ENCODE measurements around the gene CDH4. TPM values are rescaled to one million over a fixed set of nuclear protein-coding genes. Genes with fewer than 3 reads are reported as not detected.
"Not testable (repeated sequence)": the region's sequence is repeated elsewhere in the genome, so short reads cannot be mapped to it uniquely, and the experiment has no call there.

CDH4 gene
- total RNA-seq, 3 donors from 2014 or later (not counting 1 experiment from before 2014, with no cell fraction given): 0.18 TPM; not detected in 2

- WGBS (ENCODE audit: insufficient coverage): 92% methylated on average over 6 of the region's 6 CpGs
- no peak for ATAC-seq
- no peak overlapping the region for H3K4me3 ChIP-seq (ENCODE audit: low read length)
- DNase-seq: no peak
- H3K27me3 Mint-ChIP-seq (ENCODE audit: low read depth in 2 of 2): peaks cover 0 to 14% of the 10 kb centered on the region in 2 donors
- no peaks in the 10 kb centered on the region for H3K36me3 Mint-ChIP-seq
- H3K9me3 Mint-ChIP-seq: no peaks in the 10 kb centered on the region
- H3K4me1 Mint-ChIP-seq: no peaks in the 10 kb centered on the region
- no peak overlapping the region for H3K27ac Mint-ChIP-seq
- no peaks in the 10 kb centered on the region for H3K9me3 ChIP-seq (ENCODE audit: control insufficient read depth, insufficient read depth, low read length)
- H3K4me3 Mint-ChIP-seq: no peak overlapping the region
- no peak overlapping the region for H3K27ac ChIP-seq (ENCODE audit: low read length)
- no peaks in the 10 kb centered on the region for H3K27me3 ChIP-seq (ENCODE audit: control insufficient read depth, insufficient read depth, low read length)
- no peaks in the 10 kb centered on the region for H3K4me1 ChIP-seq (ENCODE audit: control insufficient read depth, insufficient read depth, low read length)
- intact Hi-C loops (cut with micrococcal nuclease): no loop called here
- H3K36me3 ChIP-seq (ENCODE audit: control insufficient read depth, insufficient read depth, low read length): no peaks in the 10 kb centered on the region
- TF ChIP-seq CTCF (IDR thresholded peaks at IDR 0.05): no peak
These were observed 15.2 kb downstream of the CDH4 start for GRCh38 chr20:61267241-61267640.

GRCh38 chr20:61268024-61268423 is 16.0 kb downstream of the CDH4 start:
- no peak overlapping the region for H3K27ac Mint-ChIP-seq
- no peaks in the 10 kb centered on the region for H3K36me3 Mint-ChIP-seq
- H3K4me3 ChIP-seq (ENCODE audit: low read length): no peak overlapping the region
- H3K9me3 Mint-ChIP-seq: no peaks in the 10 kb centered on the region
- H3K36me3 ChIP-seq (ENCODE audit: control insufficient read depth, insufficient read depth, low read length): no peaks in the 10 kb centered on the region
- intact Hi-C loops (cut with micrococcal nuclease): no loop called here
- H3K27me3 ChIP-seq (ENCODE audit: control insufficient read depth, insufficient read depth, low read length): no peaks in the 10 kb centered on the region
- H3K4me1 ChIP-seq (ENCODE audit: control insufficient read depth, insufficient read depth, low read length): no peaks in the 10 kb centered on the region
- H3K27me3 Mint-ChIP-seq (ENCODE audit: low read depth in 2 of 2): peaks cover 0 to 14% of the 10 kb centered on the region in 2 donors
- DNase-seq: no peak
- H3K4me3 Mint-ChIP-seq: no peak overlapping the region
- H3K27ac ChIP-seq (ENCODE audit: low read length): no peak overlapping the region
- WGBS (ENCODE audit: insufficient coverage): 75% methylated on average over 10 of the region's 10 CpGs
- no peak for ATAC-seq
- H3K9me3 ChIP-seq (ENCODE audit: control insufficient read depth, insufficient read depth, low read length): no peaks in the 10 kb centered on the region
- no peak for TF ChIP-seq CTCF (IDR thresholded peaks at IDR 0.05)
- H3K4me1 Mint-ChIP-seq: no peaks in the 10 kb centered on the region

DNA sequence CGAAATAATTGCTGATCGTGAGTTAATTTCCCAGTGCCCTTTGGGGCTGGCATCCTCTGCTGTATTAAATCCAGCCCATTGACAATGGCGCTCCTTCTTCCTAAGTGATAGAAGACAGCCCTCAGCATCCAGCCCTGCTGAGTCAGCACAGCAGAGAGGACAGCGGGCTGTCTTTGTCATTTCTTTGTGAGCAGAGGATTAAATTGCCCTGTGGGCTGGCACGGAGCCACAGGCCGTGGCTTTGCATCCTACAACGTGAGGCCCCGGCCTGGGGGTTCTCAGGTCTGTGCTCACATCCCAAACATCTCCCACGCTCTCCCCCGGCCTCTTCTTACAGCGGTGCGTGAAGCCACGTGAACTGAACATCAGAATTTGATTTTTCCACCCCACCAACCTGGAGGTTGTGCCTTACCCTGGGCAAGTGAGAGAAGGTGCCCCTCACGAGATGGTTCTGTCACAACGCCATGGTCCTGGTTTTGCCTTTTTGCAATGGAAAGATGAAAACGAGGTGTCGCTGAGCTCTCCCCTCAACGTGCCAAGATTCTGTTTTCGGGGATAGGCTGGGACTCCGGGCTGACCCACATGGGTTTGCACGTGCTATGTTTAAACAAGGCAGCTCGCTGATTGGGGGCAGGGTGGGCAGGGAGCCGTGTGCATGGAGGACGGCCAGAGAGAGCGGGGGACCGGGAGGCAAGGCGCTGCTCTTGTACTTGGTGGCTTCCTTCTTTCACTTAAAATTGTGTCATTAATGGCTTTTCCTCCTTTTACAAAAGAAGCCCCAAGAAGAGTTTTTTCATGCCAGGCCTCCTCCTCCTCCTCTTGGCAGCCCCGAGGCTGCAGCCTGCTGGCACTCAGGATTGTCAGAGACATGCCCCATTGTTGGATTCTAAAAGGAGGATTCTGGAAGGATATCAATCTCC is 19.5 kb downstream of the CDH4 start:
- H3K27me3 ChIP-seq (ENCODE audit: control insufficient read depth, insufficient read depth, low read length): no peaks in the 10 kb centered on the region

DNA sequence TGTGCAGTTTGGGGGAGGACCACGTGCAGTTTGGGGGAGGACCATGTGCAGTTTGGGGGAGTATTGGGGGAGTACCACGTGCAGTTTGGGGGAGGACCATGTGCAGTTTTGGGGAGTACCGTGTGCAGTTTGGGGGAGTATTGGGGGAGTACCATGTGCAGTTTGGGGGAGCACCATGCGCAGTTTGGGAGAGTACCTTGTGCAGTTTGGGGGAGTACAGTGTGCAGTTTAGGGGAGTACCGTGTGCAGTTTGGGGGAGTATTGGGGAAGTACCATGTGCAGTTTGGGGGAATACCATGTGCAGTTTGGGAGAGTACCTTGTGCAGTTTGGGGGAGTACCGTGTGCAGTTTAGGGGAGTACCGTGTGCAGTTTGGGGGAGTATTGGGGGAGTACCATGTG is 21.0 kb downstream of the CDH4 start:
- DNase-seq; H3K4me1 Mint-ChIP-seq; intact Hi-C loops (cut with micrococcal nuclease); H3K9me3 Mint-ChIP-seq; H3K27ac Mint-ChIP-seq; H3K27me3 Mint-ChIP-seq (ENCODE audit: low read depth in 2 of 2); H3K9me3 ChIP-seq (ENCODE audit: control insufficient read depth, insufficient read depth, low read length); H3K36me3 ChIP-seq (ENCODE audit: control insufficient read depth, insufficient read depth, low read length); H3K27me3 ChIP-seq (ENCODE audit: control insufficient read depth, insufficient read depth, low read length); H3K36me3 Mint-ChIP-seq; H3K4me3 ChIP-seq (ENCODE audit: low read length); H3K4me1 ChIP-seq (ENCODE audit: control insufficient read depth, insufficient read depth, low read length); H3K4me3 Mint-ChIP-seq; ATAC-seq; H3K27ac ChIP-seq (ENCODE audit: low read length): not testable (repeated sequence)
- WGBS (ENCODE audit: insufficient coverage): 89% methylated on average over 6 of the region's 7 CpGs

More for the DNA sequence above, 19.5 kb downstream of the CDH4 start:
- intact Hi-C loops (cut with micrococcal nuclease): no loop called here
- H3K4me3 Mint-ChIP-seq: no peak overlapping the region
- ATAC-seq (no peak), DNase-seq (no peak)
- no peak overlapping the region for H3K27ac Mint-ChIP-seq
- TF ChIP-seq CTCF (IDR thresholded peaks at IDR 0.05): no peak
- Histone ChIP-seq H3K4me3 (ENCODE audit: low read length) (no peak overlapping the region), H3K27ac (ENCODE audit: low read length) (no peak overlapping the region), H3K9me3 (ENCODE audit: control insufficient read depth, insufficient read depth, low read length) (peaks cover 3% of the 10 kb centered on the region), H3K36me3 (ENCODE audit: control insufficient read depth, insufficient read depth, low read length) (no peaks in the 10 kb centered on the region), H3K4me1 (ENCODE audit: control insufficient read depth, insufficient read depth, low read length) (no peaks in the 10 kb centered on the region)
- H3K4me1 Mint-ChIP-seq: no peaks in the 10 kb centered on the region
- H3K27me3 Mint-ChIP-seq (ENCODE audit: low read depth in 2 of 2): peaks cover 0 to 4% of the 10 kb centered on the region in 2 donors
- no peaks in the 10 kb centered on the region for H3K36me3 Mint-ChIP-seq
- 79% methylated on average over 27 of the region's 28 CpGs for WGBS (ENCODE audit: insufficient coverage)
- H3K9me3 Mint-ChIP-seq: peaks cover 0 to 5% of the 10 kb centered on the region in 2 donors

GRCh38 chr20:61273666-61274065 is 21.6 kb downstream of the CDH4 start:
- ATAC-seq; H3K27me3 Mint-ChIP-seq (ENCODE audit: low read depth in 2 of 2); H3K9me3 Mint-ChIP-seq; H3K36me3 Mint-ChIP-seq; H3K9me3 ChIP-seq (ENCODE audit: control insufficient read depth, insufficient read depth, low read length); H3K27ac Mint-ChIP-seq; H3K4me3 Mint-ChIP-seq; DNase-seq; intact Hi-C loops (cut with micrococcal nuclease); H3K4me3 ChIP-seq (ENCODE audit: low read length); H3K4me1 Mint-ChIP-seq; H3K27me3 ChIP-seq (ENCODE audit: control insufficient read depth, insufficient read depth, low read length); H3K36me3 ChIP-seq (ENCODE audit: control insufficient read depth, insufficient read depth, low read length); H3K27ac ChIP-seq (ENCODE audit: low read length); H3K4me1 ChIP-seq (ENCODE audit: control insufficient read depth, insufficient read depth, low read length): not testable (repeated sequence)
- WGBS (ENCODE audit: insufficient coverage): 93% methylated on average over 1 of the region's 1 CpG
